HTERT RPE-1 (cell line): Measurements from ENCODE around the gene EEF2K.
"Not testable (repeated sequence)": the region's sequence is repeated elsewhere in the genome, so short reads cannot be mapped to it uniquely, and the experiment has no call there.

Experiments
- in situ Hi-C: fragments of 300-500 bp; cut with MboI; formaldehyde crosslinking; loops from 4 replicates; pipeline ENCODE4 v1.14.3; 2020; ENCODE audit warnings: low sequenced_read_pairs

The EEF2K gene

DNA sequence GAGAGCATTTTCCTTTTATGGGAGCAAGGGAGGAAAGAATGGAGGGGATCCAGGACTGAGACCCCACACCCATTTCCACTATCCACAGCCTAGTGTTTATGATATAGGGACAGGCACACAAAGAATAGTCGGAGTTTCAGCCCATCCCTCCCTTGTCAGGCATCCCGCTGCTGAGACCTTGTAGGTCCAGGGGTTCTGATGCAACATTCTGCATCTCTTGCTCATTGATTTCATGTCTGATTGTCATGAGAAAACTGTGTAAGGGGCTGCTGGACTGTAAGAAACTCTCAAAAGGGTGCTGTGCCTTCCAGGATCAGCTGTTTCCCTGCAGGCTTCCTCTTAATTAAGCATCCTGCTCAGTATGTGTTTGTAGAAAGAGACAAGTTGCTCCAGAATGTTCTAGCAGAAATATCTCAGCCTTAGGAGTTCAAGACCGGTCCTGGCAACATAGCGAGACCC, 85.8 kb downstream of the EEF2K start:
- in situ Hi-C loops = no loop called here

DNA sequence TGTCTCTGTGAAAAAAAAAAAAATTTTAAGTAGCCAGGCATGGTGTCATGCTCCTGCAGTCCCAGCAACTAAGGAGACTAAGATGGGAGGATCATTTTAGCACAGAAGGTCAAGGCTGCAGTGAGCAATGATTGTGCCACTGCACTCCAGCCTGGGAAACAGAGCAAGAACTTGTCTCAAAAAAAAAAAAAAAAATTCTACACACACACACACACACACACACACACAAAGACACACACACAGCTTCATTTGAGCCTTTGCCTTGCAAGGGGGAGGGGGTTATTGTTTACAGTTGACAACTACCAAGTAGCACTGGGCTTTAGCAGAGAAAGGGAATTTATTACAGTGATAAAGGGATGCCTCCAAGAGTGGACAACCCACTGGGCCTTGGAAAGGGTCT, 86.2 kb downstream of the EEF2K start:
- in situ Hi-C loops = no loop called here

- in situ Hi-C loops = no loop called here
These were observed 87.3 kb downstream of the EEF2K start for GRCh38 chr16:22293137-22294106.

- in situ Hi-C loops = no loop called here
These were observed 90.4 kb downstream of the EEF2K start for GRCh38 chr16:22296225-22297113.

DNA sequence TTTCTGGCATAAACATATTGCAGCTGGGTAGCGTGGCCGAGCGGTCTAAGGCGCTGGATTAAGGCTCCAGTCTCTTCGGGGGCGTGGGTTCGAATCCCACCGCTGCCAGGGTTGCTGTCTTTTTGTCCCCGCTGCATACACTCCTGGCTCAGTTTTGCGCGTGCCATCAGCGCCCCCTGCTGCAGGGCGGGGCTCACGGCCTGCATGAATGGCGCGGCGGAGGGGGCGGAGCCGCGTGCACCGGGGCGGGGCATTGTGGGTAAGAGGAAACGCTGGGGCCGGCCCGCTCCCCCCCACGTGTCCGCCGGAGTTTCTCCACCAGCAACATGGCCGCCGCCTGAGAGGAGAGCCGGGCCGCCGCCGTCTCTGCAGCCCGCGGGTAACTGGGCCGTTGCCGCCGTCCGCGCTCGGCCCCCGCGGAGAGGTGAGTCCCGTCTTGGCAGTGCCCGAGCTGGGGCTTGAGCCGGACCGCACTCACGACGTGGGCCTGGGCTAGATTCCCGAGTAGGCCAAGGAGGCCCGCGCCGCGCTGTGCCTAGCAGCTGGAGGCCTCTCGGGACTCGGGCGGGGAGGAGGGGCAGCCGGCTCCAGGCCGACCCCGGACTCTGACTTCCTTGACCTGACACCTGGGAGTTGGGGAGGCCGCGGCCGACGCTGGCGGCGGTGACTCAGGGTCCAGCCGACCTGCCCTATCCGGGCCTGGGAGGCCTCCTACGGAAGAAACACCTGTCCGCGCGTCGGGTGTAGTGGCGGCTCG, 91.2 kb downstream of the EEF2K start, which contains the start of gene POLR3E:
Gene POLR3E (plus strand): TSS at position 296 of the 757 bp plus-strand sequence. CDS start 5,560 bp downstream, outside the sequence.
- in situ Hi-C loops = no loop called here

GRCh38 chr16:22297871-22298733, 92.0 kb downstream of the EEF2K start:
- in situ Hi-C loops = no loop called here

GRCh38 chr16:22299036-22299435, 93.0 kb downstream of the EEF2K start:
- in situ Hi-C loops = no loop called here

DNA sequence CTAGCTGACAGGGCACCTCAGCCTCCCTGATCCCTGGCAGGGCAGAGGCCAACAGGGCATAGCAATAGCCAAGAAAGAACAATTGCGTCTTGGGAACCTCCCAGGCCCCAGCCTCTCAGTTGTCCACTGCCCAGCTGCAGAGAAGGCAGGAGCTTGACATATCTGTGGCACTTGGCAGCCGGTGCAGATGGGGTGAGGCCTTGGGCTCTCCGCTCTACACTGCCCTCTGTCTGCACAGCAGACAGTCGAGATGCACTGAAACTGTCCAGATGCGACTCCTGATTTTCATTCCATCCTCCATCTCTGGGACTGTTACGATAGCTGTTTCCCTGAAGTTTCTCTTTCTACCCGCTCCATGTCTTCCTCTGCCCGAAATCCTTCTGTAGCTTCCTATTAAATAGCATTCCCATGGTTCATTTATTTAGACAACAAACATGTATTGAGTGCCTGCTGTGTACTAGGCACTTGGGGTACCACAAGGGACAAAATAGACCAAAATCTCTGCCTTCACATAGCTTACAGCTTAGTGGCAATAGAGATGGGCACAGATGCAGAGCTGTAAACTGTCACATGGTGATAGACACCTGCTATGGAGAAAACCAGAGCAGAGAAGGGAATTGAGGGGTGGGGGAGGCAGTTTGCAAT, 94.5 kb downstream of the EEF2K start:
- in situ Hi-C loops = no loop called here

DNA sequence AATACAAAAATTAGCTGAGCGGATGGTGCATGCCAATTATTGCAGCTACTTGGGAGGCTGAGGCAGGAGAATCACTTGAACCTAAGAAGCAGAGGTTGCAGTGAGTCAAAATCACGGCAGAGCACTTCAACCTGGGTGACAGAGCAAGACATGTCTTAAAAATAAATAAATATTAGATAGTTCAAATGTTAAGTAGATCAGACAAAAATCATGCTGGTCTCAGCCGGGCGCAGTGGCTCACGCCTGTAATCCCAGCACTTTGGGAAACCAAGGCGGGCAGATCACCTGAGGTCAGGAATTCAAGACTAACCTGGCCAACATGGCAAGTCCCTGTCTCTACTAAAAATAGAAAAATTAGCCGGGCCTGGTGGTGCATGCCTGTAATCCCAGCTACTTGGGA, 95.3 kb downstream of the EEF2K start:
- in situ Hi-C loops = not testable (repeated sequence)

DNA sequence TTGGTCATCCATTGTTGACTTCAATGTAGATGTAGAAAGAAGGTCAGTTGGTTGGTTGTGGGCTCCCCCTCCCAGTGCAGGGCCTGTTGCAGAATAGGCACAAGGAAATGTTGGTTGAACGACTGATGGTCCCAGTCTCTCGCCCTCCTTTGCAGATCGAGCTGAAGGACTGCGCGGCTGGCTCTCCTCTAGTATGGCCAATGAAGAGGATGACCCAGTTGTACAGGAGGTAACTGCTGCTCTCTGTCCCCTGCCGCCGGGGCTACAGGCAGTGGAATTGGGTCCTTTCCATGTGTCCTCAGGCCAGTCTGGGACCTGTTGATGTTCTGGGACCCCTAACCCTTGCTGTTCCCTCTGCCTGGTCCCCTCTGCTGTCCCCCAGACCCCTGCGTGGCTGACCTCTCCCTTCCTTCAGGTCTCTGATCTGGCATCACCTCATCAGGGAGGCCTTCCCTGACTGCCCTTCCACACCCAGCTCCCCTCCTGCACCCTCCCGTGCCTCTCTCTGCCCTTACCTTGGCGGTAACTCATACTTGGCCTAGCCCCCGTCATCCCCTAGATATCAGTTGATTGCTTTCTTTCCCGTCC, 96.8 kb downstream of the EEF2K start:
- in situ Hi-C loops = no loop called here

GRCh38 chr16:22304411-22304810, 98.3 kb downstream of the EEF2K start:
- in situ Hi-C loops = no loop called here

DNA sequence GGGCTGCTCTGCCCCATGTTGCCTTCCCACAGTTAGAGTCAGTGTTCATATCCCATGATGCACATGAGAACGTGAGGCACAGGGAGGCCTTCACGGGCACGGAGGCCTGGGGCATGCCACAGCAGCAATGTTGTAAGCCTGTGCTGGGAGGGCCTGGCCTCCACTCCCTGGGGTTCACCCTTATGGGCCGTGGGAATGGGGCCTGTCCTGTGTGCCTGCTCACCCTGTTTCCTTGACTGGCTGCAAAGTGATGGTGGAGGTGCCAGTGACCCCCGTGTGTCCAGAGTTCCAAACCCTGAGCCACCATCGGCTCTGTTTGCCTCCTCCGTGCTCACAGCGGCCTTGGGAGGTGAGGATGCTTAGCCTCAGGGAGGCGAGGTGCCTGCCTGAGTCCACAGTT, 100.7 kb downstream of the EEF2K start:
- in situ Hi-C loops = no loop called here

GRCh38 chr16:22307838-22308237, 101.8 kb downstream of the EEF2K start:
- in situ Hi-C loops = no loop called here

DNA sequence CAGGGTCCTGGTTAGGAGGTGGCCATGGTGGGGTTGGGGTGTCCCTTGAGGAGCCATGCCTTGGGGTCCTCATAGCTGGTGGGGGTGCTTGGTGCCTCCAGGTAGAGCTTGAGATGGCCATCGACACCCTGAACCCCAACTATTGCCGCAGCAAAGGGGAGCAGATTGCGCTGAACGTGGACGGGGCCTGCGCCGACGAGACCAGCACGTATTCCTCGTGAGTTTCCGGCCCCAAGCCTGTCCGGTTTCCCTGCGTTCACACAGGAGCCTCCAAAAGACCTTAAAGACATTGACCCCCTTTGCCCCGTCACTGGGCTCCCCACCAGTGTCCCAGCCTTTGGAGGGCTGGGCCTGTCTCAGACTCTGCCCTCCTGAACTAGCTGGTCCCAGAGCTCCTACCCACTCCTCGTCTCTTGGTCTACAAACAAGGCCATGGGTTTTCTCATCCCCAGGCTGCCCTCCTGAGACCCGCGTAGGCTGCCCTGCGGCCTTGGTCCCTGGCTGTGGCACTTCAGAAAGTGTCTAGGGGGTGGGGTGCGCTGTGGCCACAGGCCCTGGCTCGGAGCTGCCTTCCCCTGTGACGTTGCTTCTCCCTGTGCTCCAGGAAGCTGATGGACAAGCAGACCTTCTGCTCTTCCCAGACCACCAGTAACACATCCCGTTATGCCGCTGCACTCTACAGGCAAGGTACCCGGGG, 102.9 kb downstream of the EEF2K start:
- in situ Hi-C loops = no loop called here

GRCh38 chr16:22311520-22311919, 105.4 kb downstream of the EEF2K start:
- in situ Hi-C loops = no loop called here

DNA sequence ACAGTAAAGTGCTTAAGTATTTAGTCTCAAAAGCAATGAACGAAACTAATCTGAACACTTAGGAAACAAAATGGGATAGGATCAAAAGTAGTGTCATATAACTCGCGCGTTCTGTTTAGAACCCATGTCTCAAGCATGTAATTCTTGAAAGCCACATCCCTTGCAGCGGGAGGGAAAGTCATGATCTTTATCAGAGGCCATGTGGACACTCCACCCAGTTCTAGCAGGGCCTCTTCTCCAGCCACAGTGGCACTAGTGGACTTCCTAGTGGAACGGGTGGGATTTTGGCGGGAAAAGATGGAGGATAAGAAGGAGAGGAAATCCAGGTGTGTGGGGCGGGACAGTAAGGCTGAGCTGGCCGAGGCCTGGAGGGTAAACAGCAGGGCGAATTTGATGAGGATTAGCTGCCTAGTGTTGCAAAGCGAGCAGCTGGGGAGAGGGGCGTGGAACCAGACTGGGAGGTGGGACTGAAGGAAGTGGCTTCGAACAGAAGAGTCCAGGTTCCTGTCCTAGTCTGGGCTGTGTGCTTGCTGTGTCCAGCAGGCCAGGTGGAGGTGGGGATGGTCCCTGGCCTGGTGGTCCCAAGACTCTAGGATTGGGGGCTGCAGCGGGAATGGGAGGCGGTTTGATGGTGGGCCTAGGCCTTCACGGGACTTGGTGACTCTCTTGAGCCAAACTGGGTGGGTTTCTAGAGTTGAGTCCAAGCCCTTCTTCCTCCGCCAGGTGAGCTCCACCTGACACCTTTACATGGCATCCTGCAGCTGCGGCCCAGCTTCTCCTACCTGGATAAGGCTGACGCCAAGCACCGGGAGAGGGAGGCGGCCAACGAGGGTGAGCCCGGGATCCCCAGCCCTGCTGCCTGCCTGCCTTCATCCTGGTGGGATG, 107.1 kb downstream of the EEF2K start:
- in situ Hi-C loops = no loop called here

- in situ Hi-C loops = no loop called here
These were observed 107.9 kb downstream of the EEF2K start for GRCh38 chr16:22313876-22314470.
